Measurements from ENCODE around the gene DPEP2NB.
A peak's percentile ranks its signal among the peaks of the same experiment; 100 is the strongest.

Gene DPEP2NB

DNA sequence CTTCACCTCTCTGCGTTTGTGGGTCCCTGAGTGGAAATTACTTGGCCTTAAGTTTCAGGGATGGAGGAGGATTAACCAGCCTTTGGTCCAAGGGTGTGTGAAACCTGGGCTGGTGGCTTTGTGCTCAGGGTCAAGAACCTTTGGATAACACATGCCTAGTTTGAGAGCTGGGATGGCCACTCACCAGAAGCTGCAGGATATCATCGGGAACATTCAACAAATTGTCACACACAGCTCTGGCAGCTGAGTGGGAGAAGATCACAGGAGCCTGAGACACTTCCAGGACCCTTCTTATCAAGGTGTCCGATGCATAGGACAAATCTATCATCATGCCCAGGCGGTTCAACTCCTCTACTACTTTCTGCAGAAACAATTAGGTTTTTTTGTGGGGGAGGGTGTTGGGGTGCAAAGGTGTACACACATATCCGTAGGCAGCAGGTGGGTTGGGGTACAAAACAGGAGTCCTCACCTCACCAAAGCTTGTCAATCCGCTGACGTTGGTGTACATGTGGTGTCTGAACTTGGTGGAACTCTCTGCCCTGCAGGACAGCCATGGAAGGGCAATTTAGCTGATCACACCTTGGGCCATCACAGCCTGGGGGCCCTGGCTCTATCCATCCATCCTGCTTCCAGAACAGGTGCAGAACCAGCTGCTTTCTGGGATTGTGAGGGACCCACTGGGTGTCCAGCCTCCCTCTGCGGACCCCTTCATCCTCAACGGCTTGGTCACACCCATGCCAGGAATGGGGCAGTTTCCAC, 38.1 kb downstream of the DPEP2NB start:
- Histone ChIP-seq H2AFZ (ENCODE audit: low read length) (no peak overlapping the region), H3K79me1 (ENCODE audit: low read depth, low read length) (no peaks in the 10 kb centered on the region), H3K23ac (ENCODE audit: low read depth, low read length, poor library complexity) (peak overlapping the region; percentile 10), H3K18ac (ENCODE audit: low read length) (peak overlapping the region; percentile 39), H3K4me2 (ENCODE audit: insufficient read depth, low read length, poor library complexity, severe bottlenecking) (no peak overlapping the region), H2AK5ac (ENCODE audit: low read depth, low read length) (no peak overlapping the region), H3K9me3 (replicated peaks in 1 of 2; ENCODE audit: control insufficient read depth in 2 of 2, insufficient read depth in 1 of 2, low read depth in 1 of 2, low read length in 2 of 2) (peaks cover 0 to 2% of the 10 kb centered on the region in 2 donors), H3K4ac (ENCODE audit: low read length) (no peak overlapping the region), H2BK120ac (ENCODE audit: low read depth, low read length) (no peak overlapping the region), H2BK12ac (ENCODE audit: low read length) (no peak overlapping the region), H3K9ac (ENCODE audit: low read depth, low read length, poor library complexity) (no peak overlapping the region), H2BK5ac (ENCODE audit: low read length) (no peak overlapping the region), H4K8ac (ENCODE audit: low read depth, low read length) (no peak overlapping the region), H3K36me3 (replicated peaks in 1 of 2; ENCODE audit: control insufficient read depth in 2 of 2, insufficient read depth in 2 of 2, low read length in 2 of 2) (no peaks in the 10 kb centered on the region), H3K4me3 (ENCODE audit: low read length in 2 of 2) (no peak overlapping the region), H3K14ac (ENCODE audit: low read length) (no peak overlapping the region), H2BK15ac (ENCODE audit: low read length) (no peak overlapping the region), H3K27ac (replicated peaks; ENCODE audit: low read length) (no peak overlapping the region), H4K91ac (ENCODE audit: low read depth, low read length, poor library complexity) (no peak overlapping the region), H3K27me3 (ENCODE audit: control insufficient read depth in 3 of 3, insufficient read depth in 3 of 3, low read depth in 1 of 3, low read length in 3 of 3) (peaks cover 0 to 9% (median 0%) of the 10 kb centered on the region in 3 experiments), H3K4me1 (ENCODE audit: control insufficient read depth in 2 of 2, insufficient read depth in 1 of 2, low read depth in 1 of 2, low read length in 2 of 2) (no peaks in the 10 kb centered on the region)
- DNase-seq (ENCODE audit: low spot score), result no peak
- WGBS, 2 donors (ENCODE audit: extremely low coverage in 2 of 2, insufficient read length in 2 of 2, insufficient replicate concordance in 1 of 2), result no CpG with 5 or more reads among the region's 9 CpGs

DNA sequence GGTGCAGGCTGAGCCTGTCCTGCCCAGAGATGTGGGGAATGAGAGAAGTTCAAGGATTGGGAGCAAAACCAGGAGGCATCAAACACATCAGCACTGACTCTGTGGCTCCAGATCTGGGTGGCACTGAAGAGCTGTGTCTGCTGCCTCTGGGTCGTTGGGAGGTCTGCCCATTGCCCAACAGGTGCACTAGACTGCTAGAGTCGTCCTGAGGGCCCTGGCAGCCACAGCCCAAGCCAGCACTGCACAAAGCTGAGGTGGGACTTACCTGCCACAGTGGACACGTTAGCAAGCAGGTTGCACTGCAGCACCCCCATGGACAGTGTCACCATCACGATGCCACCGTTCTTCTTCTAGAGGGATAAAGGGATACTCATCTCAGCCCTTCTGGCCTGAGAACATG, 38.7 kb downstream of the DPEP2NB start:
- H3K27me3 ChIP-seq (ENCODE audit: control insufficient read depth in 3 of 3, insufficient read depth in 3 of 3, low read depth in 1 of 3, low read length in 3 of 3), result peaks cover 0 to 9% (median 0%) of the 10 kb centered on the region in 3 experiments
- no peak overlapping the region for H2BK5ac ChIP-seq (ENCODE audit: low read length)
- peak overlapping the region; percentile 10 for H3K23ac ChIP-seq (ENCODE audit: low read depth, low read length, poor library complexity)
- no peak overlapping the region for H2BK12ac ChIP-seq (ENCODE audit: low read length)
- WGBS, 2 donors (ENCODE audit: extremely low coverage in 2 of 2, insufficient read length in 2 of 2, insufficient replicate concordance in 1 of 2), result no CpG with 5 or more reads among the region's 5 CpGs
- H3K14ac ChIP-seq (ENCODE audit: low read length), result no peak overlapping the region
- no peak overlapping the region for H4K8ac ChIP-seq (ENCODE audit: low read depth, low read length)
- H2BK120ac ChIP-seq (ENCODE audit: low read depth, low read length), result no peak overlapping the region
- no peak overlapping the region for H3K27ac ChIP-seq (replicated peaks; ENCODE audit: low read length)
- DNase-seq (ENCODE audit: low spot score), result no peak
- no peaks in the 10 kb centered on the region for H3K36me3 ChIP-seq (replicated peaks in 1 of 2; ENCODE audit: control insufficient read depth in 2 of 2, insufficient read depth in 2 of 2, low read length in 2 of 2)
- H3K4me2 ChIP-seq (ENCODE audit: insufficient read depth, low read length, poor library complexity, severe bottlenecking), result no peak overlapping the region
- H3K4ac ChIP-seq (ENCODE audit: low read length), result no peak overlapping the region
- H2AFZ ChIP-seq (ENCODE audit: low read length), result no peak overlapping the region
- H2AK5ac ChIP-seq (ENCODE audit: low read depth, low read length), result peak overlapping the region; percentile 1
- no peak overlapping the region for H4K91ac ChIP-seq (ENCODE audit: low read depth, low read length, poor library complexity)
- H3K4me1 ChIP-seq (ENCODE audit: control insufficient read depth in 2 of 2, insufficient read depth in 1 of 2, low read depth in 1 of 2, low read length in 2 of 2), result no peaks in the 10 kb centered on the region
- H3K18ac ChIP-seq (ENCODE audit: low read length), result peak overlapping the region; percentile 59
- H3K9me3 ChIP-seq (replicated peaks in 1 of 2; ENCODE audit: control insufficient read depth in 2 of 2, insufficient read depth in 1 of 2, low read depth in 1 of 2, low read length in 2 of 2), result peaks cover 0 to 2% of the 10 kb centered on the region in 2 donors
- peak overlapping the region; percentile 2 for H2BK15ac ChIP-seq (ENCODE audit: low read length)
- H3K79me1 ChIP-seq (ENCODE audit: low read depth, low read length), result no peaks in the 10 kb centered on the region
- H3K4me3 ChIP-seq (ENCODE audit: low read length in 2 of 2), result no peak overlapping the region
- no peak overlapping the region for H3K9ac ChIP-seq (ENCODE audit: low read depth, low read length, poor library complexity)

DNA sequence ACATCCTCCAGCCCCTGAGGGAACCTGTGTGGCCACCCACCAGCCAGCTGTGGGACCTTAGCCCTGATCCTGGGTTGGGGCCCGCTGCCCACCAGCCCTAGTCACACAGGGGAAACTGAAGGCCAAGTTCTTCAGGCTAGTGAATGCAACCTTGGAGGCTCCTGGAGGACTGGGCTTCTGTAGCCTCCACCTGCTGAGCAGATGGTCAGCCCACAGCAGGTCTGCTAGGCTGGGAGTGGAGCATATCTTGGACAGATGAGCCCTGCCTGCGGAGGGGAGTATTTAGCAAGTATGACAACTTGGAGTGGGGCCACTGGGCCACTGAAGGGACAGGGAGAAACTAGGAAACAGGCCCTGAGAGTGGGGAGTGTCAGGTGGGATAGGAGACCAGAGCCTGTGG, 39.5 kb downstream of the DPEP2NB start:
- H3K4ac ChIP-seq (ENCODE audit: low read length), result no peak overlapping the region
- no peak overlapping the region for H3K23ac ChIP-seq (ENCODE audit: low read depth, low read length, poor library complexity)
- no peak overlapping the region for H3K9ac ChIP-seq (ENCODE audit: low read depth, low read length, poor library complexity)
- H3K14ac ChIP-seq (ENCODE audit: low read length), result no peak overlapping the region
- no peak overlapping the region for H2BK12ac ChIP-seq (ENCODE audit: low read length)
- peaks cover 0 to 9% (median 0%) of the 10 kb centered on the region in 3 experiments for H3K27me3 ChIP-seq (ENCODE audit: control insufficient read depth in 3 of 3, insufficient read depth in 3 of 3, low read depth in 1 of 3, low read length in 3 of 3)
- no peak for DNase-seq (ENCODE audit: low spot score)
- no peak overlapping the region for H3K27ac ChIP-seq (replicated peaks; ENCODE audit: low read length)
- no peak overlapping the region for H2BK120ac ChIP-seq (ENCODE audit: low read depth, low read length)
- H3K79me1 ChIP-seq (ENCODE audit: low read depth, low read length), result no peaks in the 10 kb centered on the region
- H3K36me3 ChIP-seq (replicated peaks in 1 of 2; ENCODE audit: control insufficient read depth in 2 of 2, insufficient read depth in 2 of 2, low read length in 2 of 2), result no peaks in the 10 kb centered on the region
- no peaks in the 10 kb centered on the region for H3K4me1 ChIP-seq (ENCODE audit: control insufficient read depth in 2 of 2, insufficient read depth in 1 of 2, low read depth in 1 of 2, low read length in 2 of 2)
- H4K8ac ChIP-seq (ENCODE audit: low read depth, low read length), result no peak overlapping the region
- WGBS, 2 donors (ENCODE audit: extremely low coverage in 2 of 2, insufficient read length in 2 of 2, insufficient replicate concordance in 1 of 2), result no CpG with 5 or more reads among the region's 2 CpGs
- no peak overlapping the region for H2AK5ac ChIP-seq (ENCODE audit: low read depth, low read length)
- no peak overlapping the region for H3K4me3 ChIP-seq (ENCODE audit: low read length in 2 of 2)
- no peak overlapping the region for H2AFZ ChIP-seq (ENCODE audit: low read length)
- peaks cover 0 to 2% of the 10 kb centered on the region in 2 donors for H3K9me3 ChIP-seq (replicated peaks in 1 of 2; ENCODE audit: control insufficient read depth in 2 of 2, insufficient read depth in 1 of 2, low read depth in 1 of 2, low read length in 2 of 2)
- H2BK15ac ChIP-seq (ENCODE audit: low read length), result peak overlapping the region; percentile 15
- H2BK5ac ChIP-seq (ENCODE audit: low read length), result no peak overlapping the region
- no peak overlapping the region for H3K4me2 ChIP-seq (ENCODE audit: insufficient read depth, low read length, poor library complexity, severe bottlenecking)
- no peak overlapping the region for H4K91ac ChIP-seq (ENCODE audit: low read depth, low read length, poor library complexity)
- H3K18ac ChIP-seq (ENCODE audit: low read length), result peak overlapping the region; percentile 27

DNA sequence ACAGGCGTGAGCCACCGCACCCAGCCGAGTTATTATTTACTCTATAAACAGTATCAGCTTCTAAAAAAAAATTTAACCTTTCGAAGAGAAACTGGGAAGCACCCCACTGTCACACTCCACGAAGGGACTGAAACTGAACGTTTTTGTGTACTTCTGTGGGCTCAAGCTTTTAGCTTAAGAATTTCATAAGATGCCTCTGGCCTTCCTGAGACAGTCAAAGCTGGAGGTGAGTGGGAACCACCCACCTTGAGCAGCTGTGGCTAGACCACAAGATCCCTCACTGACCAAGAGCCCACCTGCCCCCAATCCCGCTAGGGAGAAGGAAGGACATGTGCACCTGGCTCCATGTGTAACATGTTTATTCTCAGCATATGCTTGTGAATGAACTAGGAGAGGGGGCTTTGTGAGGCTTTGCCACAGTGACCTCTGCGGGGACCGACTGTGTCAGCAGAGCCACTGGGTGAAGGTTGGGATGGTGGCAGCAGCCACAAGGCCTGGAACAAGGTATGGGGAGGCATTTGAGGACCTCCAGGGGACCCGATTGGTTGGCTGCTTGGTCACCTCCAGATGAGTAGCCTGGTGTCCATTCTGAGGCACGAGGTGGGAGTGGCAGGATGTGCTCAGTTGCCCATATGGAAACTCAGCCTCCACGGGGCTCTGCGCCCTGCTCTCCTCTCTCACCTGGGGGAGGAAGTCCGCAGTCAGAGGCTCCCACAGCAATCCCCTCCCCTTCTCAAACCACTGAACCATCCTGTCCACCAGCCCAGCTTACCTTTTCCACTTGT, 40.2 kb downstream of the DPEP2NB start:
- Histone ChIP-seq H3K27me3 (ENCODE audit: control insufficient read depth in 3 of 3, insufficient read depth in 3 of 3, low read depth in 1 of 3, low read length in 3 of 3) (peaks cover 0 to 9% (median 0%) of the 10 kb centered on the region in 3 experiments), H3K9ac (ENCODE audit: low read depth, low read length, poor library complexity) (no peak overlapping the region)

More for the DNA sequence above, 40.2 kb downstream of the DPEP2NB start:
- Histone ChIP-seq H2BK15ac (ENCODE audit: low read length) (no peak overlapping the region), H2BK12ac (ENCODE audit: low read length) (no peak overlapping the region), H4K91ac (ENCODE audit: low read depth, low read length, poor library complexity) (no peak overlapping the region), H3K27ac (replicated peaks; ENCODE audit: low read length) (no peak overlapping the region), H2BK120ac (ENCODE audit: low read depth, low read length) (no peak overlapping the region), H4K8ac (ENCODE audit: low read depth, low read length) (no peak overlapping the region), H3K4ac (ENCODE audit: low read length) (no peak overlapping the region), H3K4me3 (ENCODE audit: low read length in 2 of 2) (no peak overlapping the region), H3K9me3 (replicated peaks in 1 of 2; ENCODE audit: control insufficient read depth in 2 of 2, insufficient read depth in 1 of 2, low read depth in 1 of 2, low read length in 2 of 2) (peaks cover 0 to 2% of the 10 kb centered on the region in 2 donors), H3K36me3 (replicated peaks in 1 of 2; ENCODE audit: control insufficient read depth in 2 of 2, insufficient read depth in 2 of 2, low read length in 2 of 2) (no peaks in the 10 kb centered on the region), H3K14ac (ENCODE audit: low read length) (no peak overlapping the region), H3K23ac (ENCODE audit: low read depth, low read length, poor library complexity) (no peak overlapping the region), H3K18ac (ENCODE audit: low read length) (no peak overlapping the region), H3K79me1 (ENCODE audit: low read depth, low read length) (no peaks in the 10 kb centered on the region), H2AFZ (ENCODE audit: low read length) (no peak overlapping the region), H3K4me1 (ENCODE audit: control insufficient read depth in 2 of 2, insufficient read depth in 1 of 2, low read depth in 1 of 2, low read length in 2 of 2) (no peaks in the 10 kb centered on the region), H3K4me2 (ENCODE audit: insufficient read depth, low read length, poor library complexity, severe bottlenecking) (no peak overlapping the region), H2AK5ac (ENCODE audit: low read depth, low read length) (no peak overlapping the region), H2BK5ac (ENCODE audit: low read length) (no peak overlapping the region)
- WGBS, 2 donors (ENCODE audit: extremely low coverage in 2 of 2, insufficient read length in 2 of 2, insufficient replicate concordance in 1 of 2), result no CpG with 5 or more reads among the region's 14 CpGs
- no peak for DNase-seq (ENCODE audit: low spot score)
